Loucy (cell line): Measurements from ENCODE around the gene PRR7.

Experiments used
- H2AFZ ChIP-seq: fragments of 200-600 bp; sonication (generic); 2 replicates; pipeline ENCODE4 v1.6.0; 2016; ENCODE audit warnings: antibody characterized with exemption, mild to moderate bottlenecking, low read length, moderate library complexity
- H3F3A ChIP-seq: fragments of 200-600 bp; 2 replicates; pipeline ENCODE4 v1.6.0; 2016; ENCODE audit warnings: antibody characterized with exemption, low read depth, mild to moderate bottlenecking
- H3K27me3 ChIP-seq: fragments of 200-600 bp; sonication (generic); 2 replicates; pipeline ENCODE4 v1.6.1; 2014; ENCODE audit warnings: low read length, mild to moderate bottlenecking; ENCODE audit not compliant: insufficient read depth, poor library complexity, severe bottlenecking
- H3K36me3 ChIP-seq: fragments of 200-600 bp; sonication (generic); 2 replicates; pipeline ENCODE4 v1.6.1; 2016; ENCODE audit warnings: low read length; ENCODE audit not compliant: insufficient read depth
- H3K4me1 ChIP-seq: fragments of 200-600 bp; sonication (generic); 2 replicates; pipeline ENCODE4 v1.5.1; 2014; ENCODE audit warnings: low read length, mild to moderate bottlenecking; ENCODE audit not compliant: insufficient read depth, poor library complexity, severe bottlenecking
- H3K4me2 ChIP-seq: fragments of 200-600 bp; sonication (generic); 2 replicates; pipeline ENCODE4 v1.6.0; 2014; ENCODE audit warnings: antibody characterized with exemption, low read length, low read depth, mild to moderate bottlenecking; ENCODE audit not compliant: poor library complexity, severe bottlenecking
- H3K4me3 ChIP-seq: fragments of 200-600 bp; sonication (generic); 2 replicates; pipeline ENCODE4 v1.5.1; 2014; ENCODE audit warnings: low read length, mild to moderate bottlenecking, mixed read lengths; ENCODE audit not compliant: poor library complexity, severe bottlenecking
- H3K79me2 ChIP-seq: fragments of 200-600 bp; sonication (generic); 2 replicates; pipeline ENCODE4 v1.6.1; 2014; ENCODE audit warnings: low read length; ENCODE audit not compliant: insufficient read depth
- H3K9ac ChIP-seq: fragments of 200-600 bp; sonication (generic); 2 replicates; pipeline ENCODE4 v1.6.0; 2014; ENCODE audit warnings: mild to moderate bottlenecking, low read depth, low read length, moderate library complexity; ENCODE audit not compliant: poor library complexity, severe bottlenecking
- H3K9me2 ChIP-seq: fragments of 200-600 bp; sonication (generic); replicated peaks from 2 replicates; pipeline ENCODE4 v1.6.1; 2016; ENCODE audit warnings: low read depth, low read length, mixed read lengths
- H3K9me3 ChIP-seq: fragments of 200-600 bp; sonication (generic); 2 replicates; pipeline ENCODE4 v1.6.1; 2014; ENCODE audit warnings: mild to moderate bottlenecking, antibody characterized with exemption, low read length, low read depth; ENCODE audit not compliant: insufficient read depth
- H4K20me1 ChIP-seq: fragments of 200-600 bp; sonication (generic); 2 replicates; pipeline ENCODE4 v1.6.0; 2014; ENCODE audit warnings: antibody characterized with exemption, low read length, mild to moderate bottlenecking; ENCODE audit not compliant: insufficient read depth, poor library complexity, severe bottlenecking
- CTCF ChIP-seq: fragments of 200-600 bp; sonication (generic); conservative IDR thresholded peaks from 2 replicates; pipeline ENCODE4 v1.5.1; 2014; ENCODE audit warnings: mild to moderate bottlenecking, antibody characterized with exemption, low read length
- EZH2phosphoT487 ChIP-seq: fragments of 200-600 bp; IDR thresholded peaks from 2 replicates; pipeline ENCODE4 v1.6.1; 2018; ENCODE audit warnings: antibody characterized with exemption, mild to moderate bottlenecking, moderate library complexity, borderline replicate concordance

Gene PRR7

GRCh38 chr5:177465044-177465443 is 18.4 kb downstream of the PRR7 start:
- no peak overlapping the region for H3K4me3 ChIP-seq
- no peak overlapping the region for H2AFZ ChIP-seq
- H3K79me2 ChIP-seq, result peaks cover 16% of the 10 kb centered on the region; the same call in 1 of the 2 replicates
- H3K4me2 ChIP-seq, result no peak overlapping the region
- H3K36me3 ChIP-seq, result peaks cover 21% of the 10 kb centered on the region; the same call in 1 of the 2 replicates
- no peak for TF ChIP-seq CTCF
- TF ChIP-seq EZH2phosphoT487, result no peak
- H4K20me1 ChIP-seq, result peaks cover 9% of the 10 kb centered on the region
- H3K4me1 ChIP-seq, result peaks cover 3% of the 10 kb centered on the region
- H3K9ac ChIP-seq, result no peak overlapping the region
- H3K9me3 ChIP-seq, result no peaks in the 10 kb centered on the region
- H3F3A ChIP-seq, result no peaks in the 10 kb centered on the region
- H3K27me3 ChIP-seq, result no peaks in the 10 kb centered on the region
- H3K9me2 ChIP-seq, result no peaks in the 10 kb centered on the region

- Histone ChIP-seq H3K9me2 (no peaks in the 10 kb centered on the region), H3K4me1 (peaks cover 16% of the 10 kb centered on the region), H3K79me2 (peaks cover 34% of the 10 kb centered on the region), H2AFZ (no peak overlapping the region), H3F3A (no peaks in the 10 kb centered on the region), H3K27me3 (no peaks in the 10 kb centered on the region), H3K9me3 (no peaks in the 10 kb centered on the region), H3K9ac (no peak overlapping the region), H3K4me2 (no peak overlapping the region), H3K36me3 (peaks cover 21% of the 10 kb centered on the region; the same call in 1 of the 2 replicates), H3K4me3 (no peak overlapping the region), H4K20me1 (peaks cover 27% of the 10 kb centered on the region)
- TF ChIP-seq EZH2phosphoT487, result no peak
- TF ChIP-seq CTCF, result no peak
Observed at GRCh38 chr5:177466861-177467260, 20.2 kb downstream of the PRR7 start.

GRCh38 chr5:177467436-177467835 is 20.8 kb downstream of the PRR7 start:
- no peaks in the 10 kb centered on the region for H3F3A ChIP-seq
- no peak overlapping the region for H3K4me2 ChIP-seq
- H3K9me3 ChIP-seq, result no peaks in the 10 kb centered on the region
- H3K4me3 ChIP-seq, result no peak overlapping the region
- no peak for TF ChIP-seq CTCF
- no peak for TF ChIP-seq EZH2phosphoT487
- no peak overlapping the region for H3K9ac ChIP-seq
- peaks cover 40% of the 10 kb centered on the region for H3K79me2 ChIP-seq
- peaks cover 21% of the 10 kb centered on the region; the same call in 1 of the 2 replicates for H3K36me3 ChIP-seq
- H3K27me3 ChIP-seq, result no peaks in the 10 kb centered on the region
- no peaks in the 10 kb centered on the region for H3K9me2 ChIP-seq
- peaks cover 16% of the 10 kb centered on the region for H3K4me1 ChIP-seq
- no peak overlapping the region for H2AFZ ChIP-seq
- H4K20me1 ChIP-seq, result peaks cover 33% of the 10 kb centered on the region
